NCI-H1092 (cell line): ENCODE measurements around the gene CLCN4.

Source experiments
- DNase-seq: peaks from one replicate; lab custom pipeline; 2025; lab: John Stamatoyannopoulos, UW

Gene CLCN4

GRCh38 chrX:10243106-10243505 is 86.3 kb downstream of the CLCN4 start:
- no peak for DNase-seq

GRCh38 chrX:10244915-10245622 is 88.3 kb downstream of the CLCN4 start:
- no peak for DNase-seq

GRCh38 chrX:10245886-10246285 is 89.1 kb downstream of the CLCN4 start:
- DNase-seq: no peak

- DNase-seq: no peak
These were observed 89.5 kb downstream of the CLCN4 start for GRCh38 chrX:10246297-10246696.

GRCh38 chrX:10246846-10247245 is 90.1 kb downstream of the CLCN4 start:
- DNase-seq: no peak

GRCh38 chrX:10254739-10255138 is 98.0 kb downstream of the CLCN4 start:
- DNase-seq: no peak

- no peak for DNase-seq
These were observed 102.9 kb downstream of the CLCN4 start for GRCh38 chrX:10259716-10260115.

GRCh38 chrX:10265775-10266174 is 109.0 kb downstream of the CLCN4 start:
- DNase-seq: no peak

GRCh38 chrX:10278716-10279115 is 121.9 kb downstream of the CLCN4 start:
- DNase-seq: no peak

- DNase-seq: no peak
These were observed 123.3 kb downstream of the CLCN4 start for GRCh38 chrX:10280071-10280470.

- DNase-seq: no peak
These were observed 125.7 kb downstream of the CLCN4 start for GRCh38 chrX:10282490-10282889.

- no peak for DNase-seq
These were observed 129.4 kb downstream of the CLCN4 start for GRCh38 chrX:10286195-10286594.
